ENCODE results near the gene ARHGEF37. TPM values are rescaled to one million over a fixed set of nuclear protein-coding genes. Genes with fewer than 3 reads are reported as not detected.

The ARHGEF37 gene
- total and polyA plus RNA-seq, 2 donors, result 5.6 to 14.2 TPM

- no peaks in the 10 kb centered on the region for H3K4me1 ChIP-seq (ENCODE audit: insufficient read depth)
- H3K27ac ChIP-seq (ENCODE audit: low read depth), result no peak overlapping the region
- no peaks in the 10 kb centered on the region for H3K36me3 ChIP-seq (ENCODE audit: insufficient read depth)
- no peak overlapping the region for H3K4me3 ChIP-seq (ENCODE audit: low read depth, low read length)
- 71% methylated on average over 7 of the region's 7 CpGs for WGBS
- no peak for DNase-seq (ENCODE audit: extremely low spot score)
Observed at GRCh38 chr5:149679876-149680809, 98.8 kb downstream of the ARHGEF37 start.

- no peak overlapping the region for H3K4me3 ChIP-seq (ENCODE audit: low read depth, low read length)
- H3K36me3 ChIP-seq (ENCODE audit: insufficient read depth), result no peaks in the 10 kb centered on the region
- H3K4me1 ChIP-seq (ENCODE audit: insufficient read depth), result no peaks in the 10 kb centered on the region
- DNase-seq (ENCODE audit: extremely low spot score), result no peak
- 88% methylated on average over 2 of the region's 2 CpGs for WGBS
- no peak overlapping the region for H3K27ac ChIP-seq (ENCODE audit: low read depth)
Observed at GRCh38 chr5:149680810-149681221, 99.5 kb downstream of the ARHGEF37 start.

GRCh38 chr5:149681252-149681651, 100.0 kb downstream of the ARHGEF37 start:
- H3K4me1 ChIP-seq (ENCODE audit: insufficient read depth), result no peaks in the 10 kb centered on the region
- 89% methylated on average over 5 of the region's 5 CpGs for WGBS
- no peak overlapping the region for H3K27ac ChIP-seq (ENCODE audit: low read depth)
- no peaks in the 10 kb centered on the region for H3K36me3 ChIP-seq (ENCODE audit: insufficient read depth)
- no peak for DNase-seq (ENCODE audit: extremely low spot score)
- H3K4me3 ChIP-seq (ENCODE audit: low read depth, low read length), result no peak overlapping the region

GRCh38 chr5:149681922-149682321, 100.6 kb downstream of the ARHGEF37 start:
- no peak overlapping the region for H3K27ac ChIP-seq (ENCODE audit: low read depth)
- DNase-seq (ENCODE audit: extremely low spot score), result no peak
- no peaks in the 10 kb centered on the region for H3K36me3 ChIP-seq (ENCODE audit: insufficient read depth)
- no peak overlapping the region for H3K4me3 ChIP-seq (ENCODE audit: low read depth, low read length)
- WGBS, result 92% methylated on average over 2 of the region's 2 CpGs
- H3K4me1 ChIP-seq (ENCODE audit: insufficient read depth), result no peaks in the 10 kb centered on the region

- 57% methylated on average over 9 of the region's 9 CpGs for WGBS
Observed at GRCh38 chr5:149682532-149683075, 101.3 kb downstream of the ARHGEF37 start.

GRCh38 chr5:149683964-149684363, 102.7 kb downstream of the ARHGEF37 start:
- H3K4me1 ChIP-seq (ENCODE audit: insufficient read depth), result no peaks in the 10 kb centered on the region
- no peak for DNase-seq (ENCODE audit: extremely low spot score)
- no peaks in the 10 kb centered on the region for H3K36me3 ChIP-seq (ENCODE audit: insufficient read depth)
- H3K27ac ChIP-seq (ENCODE audit: low read depth), result no peak overlapping the region
- WGBS, result 77% methylated on average over 6 of the region's 6 CpGs
- no peak overlapping the region for H3K4me3 ChIP-seq (ENCODE audit: low read depth, low read length)

More at GRCh38 chr5:149682532-149683075, 101.3 kb downstream of the ARHGEF37 start:
- Histone ChIP-seq H3K4me1 (ENCODE audit: insufficient read depth) (no peaks in the 10 kb centered on the region), H3K27ac (ENCODE audit: low read depth) (no peak overlapping the region), H3K36me3 (ENCODE audit: insufficient read depth) (no peaks in the 10 kb centered on the region), H3K4me3 (ENCODE audit: low read depth, low read length) (no peak overlapping the region)
- no peak for DNase-seq (ENCODE audit: extremely low spot score)

- H3K4me3 ChIP-seq (ENCODE audit: low read depth, low read length), result no peak overlapping the region
- H3K36me3 ChIP-seq (ENCODE audit: insufficient read depth), result no peaks in the 10 kb centered on the region
- no peaks in the 10 kb centered on the region for H3K4me1 ChIP-seq (ENCODE audit: insufficient read depth)
- no peak for DNase-seq (ENCODE audit: extremely low spot score)
- no peak overlapping the region for H3K27ac ChIP-seq (ENCODE audit: low read depth)
- 68% methylated on average over 4 of the region's 4 CpGs for WGBS
Observed at GRCh38 chr5:149684371-149684770, 103.1 kb downstream of the ARHGEF37 start.

Small RNA genes within 50 kb of the gene (small RNA-seq; reads per million reads assigned to genes)
- gene RNU6-588P, result not detected

Other genes with a start within 250 kb of the ARHGEF37 start
- 17.6 TPM for gene GRPEL2, start 236.0 kb upstream of the ARHGEF37 start, total RNA-seq
- 5.1 TPM for gene GRPEL2, start 236.0 kb upstream of the ARHGEF37 start, polyA plus RNA-seq
- gene PCYOX1L, start 223.5 kb upstream of the ARHGEF37 start, total RNA-seq, result 8.1 TPM
- 7.8 TPM for gene PCYOX1L, start 223.5 kb upstream of the ARHGEF37 start, polyA plus RNA-seq
- 8.9 TPM for gene IL17B, start 202.2 kb upstream of the ARHGEF37 start, total RNA-seq
- 3.7 TPM for gene IL17B, start 202.2 kb upstream of the ARHGEF37 start, polyA plus RNA-seq
- gene CSNK1A1, start 30.1 kb upstream of the ARHGEF37 start, total RNA-seq, result 343 TPM
- gene CSNK1A1, start 30.1 kb upstream of the ARHGEF37 start, polyA plus RNA-seq, result 144 TPM
- gene PPARGC1B, start 148.8 kb downstream of the ARHGEF37 start, total RNA-seq, result 3.9 TPM
- 7.6 TPM for gene PPARGC1B, start 148.8 kb downstream of the ARHGEF37 start, polyA plus RNA-seq